Osteoblast (primary cell): Measurements from ENCODE around the gene COL8A1. TPM values are rescaled to one million over a fixed set of nuclear protein-coding genes. Genes with fewer than 3 reads are reported as not detected.

ENCODE experiments used
- DNase-seq: peaks from one replicate; pipeline ENCODE4 v3.0.0; 2011; ENCODE audit warnings: low spot score, mixed read lengths; ENCODE audit not compliant: insufficient read length; ENCODE audit errors: missing footprints
- H2AFZ ChIP-seq: 2 replicates; pipeline ENCODE4 v1.6.0; 2011; ENCODE audit warnings: mild to moderate bottlenecking, low read length
- H3K27ac ChIP-seq: 2 replicates; pipeline ENCODE4 v1.5.1; 2011; ENCODE audit warnings: mild to moderate bottlenecking, low read depth, low read length, moderate library complexity
- H3K27me3 ChIP-seq: 2 replicates; pipeline ENCODE4 v1.6.0; 2012; ENCODE audit warnings: mild to moderate bottlenecking, control low read depth, inconsistent platforms, low read length, moderate library complexity; ENCODE audit not compliant: insufficient read depth
- H3K36me3 ChIP-seq: 2 replicates; pipeline ENCODE4 v1.5.1; 2011; ENCODE audit warnings: mild to moderate bottlenecking, low read length, control low read depth, moderate library complexity; ENCODE audit not compliant: insufficient read depth
- H3K4me1 ChIP-seq: 2 replicates; pipeline ENCODE4 v1.5.1; 2011; ENCODE audit warnings: mild to moderate bottlenecking, low read length, control low read depth, moderate library complexity; ENCODE audit not compliant: insufficient read depth
- H3K4me2 ChIP-seq: 2 replicates; pipeline ENCODE4 v1.6.0; 2011; ENCODE audit warnings: mild to moderate bottlenecking, low read length; ENCODE audit not compliant: insufficient read depth
- H3K4me3 ChIP-seq: fragments of 200-600 bp; sonication (generic); 3 replicates; pipeline ENCODE4 v1.5.1; 2012; ENCODE audit warnings: mild to moderate bottlenecking, low read length, inconsistent platforms; ENCODE audit not compliant: insufficient read depth
- H3K79me2 ChIP-seq: 2 replicates; pipeline ENCODE4 v1.6.0; 2012; ENCODE audit warnings: mild to moderate bottlenecking, low read length, control low read depth, inconsistent platforms; ENCODE audit not compliant: insufficient read depth
- H3K9me3 ChIP-seq: 2 replicates; pipeline ENCODE4 v1.5.1; 2011; ENCODE audit warnings: low read depth, low read length, control low read depth
- H4K20me1 ChIP-seq: 2 replicates; pipeline ENCODE4 v1.6.0; 2012; ENCODE audit warnings: mild to moderate bottlenecking, low read length, control low read depth; ENCODE audit not compliant: insufficient read depth
- CTCF ChIP-seq: IDR thresholded peaks from 2 replicates; pipeline ENCODE4 v1.5.1; 2011; ENCODE audit warnings: mild to moderate bottlenecking, low read depth, low read length, moderate library complexity; ENCODE audit errors: extremely low read depth
- total RNA-seq: library from RNA; depleted of rRNA; stranded (reverse); fragments of >200 nt; gene quantifications from 2 replicates; pipeline ENCODE4 v1.2.3, GENCODE V29; 2012

COL8A1 gene
- total RNA-seq, 1 donor = 311 TPM

- no peak for TF ChIP-seq CTCF
- DNase-seq = no peak
- Histone ChIP-seq H3K9me3 (no peaks in the 10 kb centered on the region), H3K4me3 (no peak overlapping the region), H3K36me3 (peaks cover 71% of the 10 kb centered on the region), H2AFZ (no peak overlapping the region), H4K20me1 (peaks cover 39% of the 10 kb centered on the region), H3K27me3 (no peaks in the 10 kb centered on the region), H3K4me1 (peaks cover 66% of the 10 kb centered on the region), H3K4me2 (peak overlapping the region; percentile 15), H3K79me2 (peaks cover 76% of the 10 kb centered on the region), H3K27ac (peak overlapping the region; percentile 65)
Measured at GRCh38 chr3:99674086-99674789, 35.8 kb downstream of the COL8A1 start.

GRCh38 chr3:99678023-99678422, 39.6 kb downstream of the COL8A1 start:
- H4K20me1 ChIP-seq = peaks cover 23% of the 10 kb centered on the region
- peak overlapping the region; percentile 92 for H3K27ac ChIP-seq
- H3K27me3 ChIP-seq = no peaks in the 10 kb centered on the region
- peaks cover 52% of the 10 kb centered on the region for H3K4me1 ChIP-seq
- H3K4me3 ChIP-seq = no peak overlapping the region
- H3K4me2 ChIP-seq = peak overlapping the region; percentile 14
- TF ChIP-seq CTCF = peak; percentile 5
- no peak overlapping the region for H2AFZ ChIP-seq
- H3K79me2 ChIP-seq = peaks cover 66% of the 10 kb centered on the region
- DNase-seq = no peak
- no peaks in the 10 kb centered on the region for H3K9me3 ChIP-seq
- peaks cover 70% of the 10 kb centered on the region for H3K36me3 ChIP-seq

- no peak for DNase-seq
- Histone ChIP-seq H3K27me3 (no peaks in the 10 kb centered on the region), H4K20me1 (peaks cover 23% of the 10 kb centered on the region), H3K4me3 (no peak overlapping the region), H3K9me3 (no peaks in the 10 kb centered on the region), H3K4me1 (peaks cover 52% of the 10 kb centered on the region), H3K4me2 (no peak overlapping the region), H2AFZ (no peak overlapping the region), H3K27ac (peak overlapping the region; percentile 92), H3K36me3 (peaks cover 69% of the 10 kb centered on the region), H3K79me2 (peaks cover 67% of the 10 kb centered on the region)
- no peak for TF ChIP-seq CTCF
Measured at GRCh38 chr3:99678896-99679295, 40.5 kb downstream of the COL8A1 start.

GRCh38 chr3:99681512-99681911, 43.1 kb downstream of the COL8A1 start:
- peak overlapping the region; percentile 1 for H3K27ac ChIP-seq
- peaks cover 56% of the 10 kb centered on the region for H3K36me3 ChIP-seq
- peaks cover 17% of the 10 kb centered on the region for H4K20me1 ChIP-seq
- H2AFZ ChIP-seq = no peak overlapping the region
- peaks cover 32% of the 10 kb centered on the region for H3K4me1 ChIP-seq
- no peak overlapping the region for H3K4me2 ChIP-seq
- no peaks in the 10 kb centered on the region for H3K9me3 ChIP-seq
- DNase-seq = no peak
- no peaks in the 10 kb centered on the region for H3K27me3 ChIP-seq
- no peak overlapping the region for H3K4me3 ChIP-seq
- H3K79me2 ChIP-seq = peaks cover 66% of the 10 kb centered on the region
- TF ChIP-seq CTCF = no peak
